Astrocyte (in vitro differentiated cells and primary cell): ENCODE measurements around the gene CHRNA4. TPM values are rescaled to one million over a fixed set of nuclear protein-coding genes. Genes with fewer than 3 reads are reported as not detected.

Experiments
- DNase-seq: peaks from one replicate; pipeline ENCODE4 v3.0.0-alpha.2; 2010; ENCODE audit warnings: low read depth
- FAIRE-seq: peaks from 2 replicates; lab custom pipeline; 2011; peaks lifted over from hg19 to GRCh38; lab: Jason Lieb, UNC
- H2AFZ ChIP-seq: 2 replicates; pipeline ENCODE4 v1.6.0; 2012; ENCODE audit warnings: low read depth, low read length, inconsistent platforms
- H3K27ac ChIP-seq: 2 replicates; pipeline ENCODE4 v1.5.1; 2011; ENCODE audit warnings: low read depth, low read length, inconsistent platforms
- H3K27me3 ChIP-seq: 2 replicates; pipeline ENCODE4 v1.6.0; 2011; ENCODE audit warnings: low read length, inconsistent platforms; ENCODE audit not compliant: insufficient read depth
- H3K36me3 ChIP-seq: 2 replicates; pipeline ENCODE4 v1.5.1; 2011; ENCODE audit warnings: low read length, inconsistent platforms; ENCODE audit not compliant: insufficient read depth
- H3K4me1 ChIP-seq: 2 replicates; pipeline ENCODE4 v1.5.1; 2011; ENCODE audit warnings: low read length, inconsistent platforms; ENCODE audit not compliant: insufficient read depth
- H3K4me2 ChIP-seq: 2 replicates; pipeline ENCODE4 v1.6.0; 2012; ENCODE audit warnings: low read length, inconsistent platforms
- H3K4me3 ChIP-seq: 2 replicates; pipeline ENCODE4 v1.5.1; 2011; ENCODE audit warnings: low read depth, mild to moderate bottlenecking, low read length, inconsistent platforms; ENCODE audit not compliant: insufficient read depth
- H3K79me2 ChIP-seq: 2 replicates; pipeline ENCODE4 v1.6.0; 2012; ENCODE audit warnings: mild to moderate bottlenecking, low read length, inconsistent platforms; ENCODE audit not compliant: insufficient read depth
- H3K9ac ChIP-seq: 2 replicates; pipeline ENCODE4 v1.6.0; 2012; ENCODE audit warnings: mild to moderate bottlenecking, low read length, inconsistent platforms
- H3K9me3 ChIP-seq: 2 replicates; pipeline ENCODE4 v1.5.1; 2012; ENCODE audit warnings: low read depth, mild to moderate bottlenecking, low read length, inconsistent platforms; ENCODE audit not compliant: insufficient read depth
- H4K20me1 ChIP-seq: 2 replicates; pipeline ENCODE4 v1.6.0; 2012; ENCODE audit warnings: low read length, inconsistent platforms; ENCODE audit not compliant: insufficient read depth
- H3K27ac Mint-ChIP-seq: one replicate; pipeline ENCODE4 v1.8.0; 2021; ENCODE audit warnings: mild to moderate bottlenecking, mixed read lengths; ENCODE audit not compliant: unreplicated experiment
- H3K27me3 Mint-ChIP-seq: one replicate; pipeline ENCODE4 v1.8.0; 2021; ENCODE audit warnings: low read depth, mixed read lengths; ENCODE audit not compliant: unreplicated experiment
- H3K36me3 Mint-ChIP-seq: one replicate; pipeline ENCODE4 v1.8.0; 2021; ENCODE audit warnings: low read depth, mixed read lengths; ENCODE audit not compliant: unreplicated experiment
- H3K4me1 Mint-ChIP-seq: one replicate; pipeline ENCODE4 v1.8.0; 2021; ENCODE audit warnings: low read depth, mixed read lengths; ENCODE audit not compliant: unreplicated experiment
- H3K4me3 Mint-ChIP-seq: one replicate; pipeline ENCODE4 v1.8.0; 2021; ENCODE audit warnings: mild to moderate bottlenecking, moderate library complexity, mixed read lengths; ENCODE audit not compliant: unreplicated experiment
- H3K9me3 Mint-ChIP-seq: one replicate; pipeline ENCODE4 v1.8.0; 2021; ENCODE audit warnings: mild to moderate bottlenecking, mixed read lengths; ENCODE audit not compliant: unreplicated experiment
- CTCF ChIP-seq: IDR thresholded peaks from 2 replicates; pipeline ENCODE4 v1.5.1; 2011; ENCODE audit warnings: low read depth, mild to moderate bottlenecking, inconsistent platforms, low read length, moderate library complexity; ENCODE audit not compliant: insufficient read depth
- EZH2 ChIP-seq: IDR thresholded peaks from 2 replicates; pipeline ENCODE4 v1.6.1; 2012; ENCODE audit warnings: mild to moderate bottlenecking, low read length, inconsistent platforms; ENCODE audit not compliant: insufficient read depth
- total RNA-seq: library from RNA; stranded (reverse); gene quantifications from 2 replicates; pipeline ENCODE4 v1.2.1, GENCODE V29; 2021

Gene CHRNA4
- total RNA-seq, 1 donor from 2014 or later: 1.8 TPM

GRCh38 chr20:63325021-63325471, 36.1 kb downstream of the CHRNA4 start:
- Histone ChIP-seq H3K4me3 (no peak overlapping the region), H3K9ac (no peak overlapping the region), H4K20me1 (no peaks in the 10 kb centered on the region), H3K4me1 (no peaks in the 10 kb centered on the region), H2AFZ (no peak overlapping the region), H3K9me3 (no peaks in the 10 kb centered on the region), H3K36me3 (no peaks in the 10 kb centered on the region), H3K27me3 (peaks cover 19% of the 10 kb centered on the region), H3K79me2 (no peaks in the 10 kb centered on the region), H3K4me2 (no peak overlapping the region), H3K27ac (no peak overlapping the region)
- no peaks in the 10 kb centered on the region for H3K4me1 Mint-ChIP-seq
- peaks cover 20% of the 10 kb centered on the region for H3K27me3 Mint-ChIP-seq
- peaks cover 11% of the 10 kb centered on the region for H3K36me3 Mint-ChIP-seq
- no peak overlapping the region for H3K27ac Mint-ChIP-seq
- no peak overlapping the region for H3K4me3 Mint-ChIP-seq
- FAIRE-seq (no peak), DNase-seq (no peak)
- no peak for TF ChIP-seq CTCF
- TF ChIP-seq EZH2: no peak
- H3K9me3 Mint-ChIP-seq: peaks cover 3% of the 10 kb centered on the region

- Mint-ChIP-seq H3K27ac (no peak overlapping the region), H3K9me3 (peaks cover 3% of the 10 kb centered on the region), H3K4me3 (no peak overlapping the region), H3K4me1 (no peaks in the 10 kb centered on the region), H3K36me3 (peaks cover 7% of the 10 kb centered on the region), H3K27me3 (peaks cover 19% of the 10 kb centered on the region)
- H4K20me1 ChIP-seq: no peaks in the 10 kb centered on the region
- no peak for FAIRE-seq
- H3K9ac ChIP-seq: no peak overlapping the region
- no peak overlapping the region for H3K4me3 ChIP-seq
- no peak for TF ChIP-seq CTCF
- TF ChIP-seq EZH2: no peak
- no peaks in the 10 kb centered on the region for H3K36me3 ChIP-seq
- no peak overlapping the region for H3K27ac ChIP-seq
- DNase-seq: no peak
- peaks cover 19% of the 10 kb centered on the region for H3K27me3 ChIP-seq
- no peak overlapping the region for H2AFZ ChIP-seq
- H3K4me2 ChIP-seq: no peak overlapping the region
- H3K4me1 ChIP-seq: no peaks in the 10 kb centered on the region
- no peaks in the 10 kb centered on the region for H3K79me2 ChIP-seq
- H3K9me3 ChIP-seq: no peaks in the 10 kb centered on the region
Observed at GRCh38 chr20:63323357-63323981, 37.7 kb downstream of the CHRNA4 start.

GRCh38 chr20:63322933-63323273, 38.2 kb downstream of the CHRNA4 start:
- peaks cover 19% of the 10 kb centered on the region for H3K27me3 ChIP-seq
- H3K4me1 ChIP-seq: no peaks in the 10 kb centered on the region
- DNase-seq: no peak
- H3K27ac Mint-ChIP-seq: no peak overlapping the region
- peaks cover 3% of the 10 kb centered on the region for H3K9me3 Mint-ChIP-seq
- no peaks in the 10 kb centered on the region for H3K36me3 ChIP-seq
- H3K4me3 ChIP-seq: no peak overlapping the region
- H3K27ac ChIP-seq: no peak overlapping the region
- no peak overlapping the region for H3K4me3 Mint-ChIP-seq
- peaks cover 7% of the 10 kb centered on the region for H3K36me3 Mint-ChIP-seq
- H3K79me2 ChIP-seq: no peaks in the 10 kb centered on the region
- H3K27me3 Mint-ChIP-seq: peaks cover 19% of the 10 kb centered on the region
- H3K9ac ChIP-seq: no peak overlapping the region
- no peaks in the 10 kb centered on the region for H3K4me1 Mint-ChIP-seq
- no peak overlapping the region for H3K4me2 ChIP-seq
- no peak for FAIRE-seq
- TF ChIP-seq CTCF: no peak
- TF ChIP-seq EZH2: no peak
- no peaks in the 10 kb centered on the region for H3K9me3 ChIP-seq
- no peaks in the 10 kb centered on the region for H4K20me1 ChIP-seq
- H2AFZ ChIP-seq: no peak overlapping the region
